ENCODE data around the gene CREBBP.

CREBBP gene

GRCh38 chr16:3865241-3865640, 15.3 kb downstream of the CREBBP start:
- Histone ChIP-seq H3K4me3 (ENCODE audit: low read depth, low read length) (no peak overlapping the region), H3K27ac (no peak overlapping the region), H3K36me3 (replicated peaks) (no peaks in the 10 kb centered on the region), H3K27me3 (replicated peaks) (no peaks in the 10 kb centered on the region)
- DNase-seq: no peak
- in situ Hi-C loops (cut with HindIII; ENCODE audit: low pct_ligation_motif_present, low sequenced_read_pairs): no loop called here
- TF ChIP-seq, protein P1, sequence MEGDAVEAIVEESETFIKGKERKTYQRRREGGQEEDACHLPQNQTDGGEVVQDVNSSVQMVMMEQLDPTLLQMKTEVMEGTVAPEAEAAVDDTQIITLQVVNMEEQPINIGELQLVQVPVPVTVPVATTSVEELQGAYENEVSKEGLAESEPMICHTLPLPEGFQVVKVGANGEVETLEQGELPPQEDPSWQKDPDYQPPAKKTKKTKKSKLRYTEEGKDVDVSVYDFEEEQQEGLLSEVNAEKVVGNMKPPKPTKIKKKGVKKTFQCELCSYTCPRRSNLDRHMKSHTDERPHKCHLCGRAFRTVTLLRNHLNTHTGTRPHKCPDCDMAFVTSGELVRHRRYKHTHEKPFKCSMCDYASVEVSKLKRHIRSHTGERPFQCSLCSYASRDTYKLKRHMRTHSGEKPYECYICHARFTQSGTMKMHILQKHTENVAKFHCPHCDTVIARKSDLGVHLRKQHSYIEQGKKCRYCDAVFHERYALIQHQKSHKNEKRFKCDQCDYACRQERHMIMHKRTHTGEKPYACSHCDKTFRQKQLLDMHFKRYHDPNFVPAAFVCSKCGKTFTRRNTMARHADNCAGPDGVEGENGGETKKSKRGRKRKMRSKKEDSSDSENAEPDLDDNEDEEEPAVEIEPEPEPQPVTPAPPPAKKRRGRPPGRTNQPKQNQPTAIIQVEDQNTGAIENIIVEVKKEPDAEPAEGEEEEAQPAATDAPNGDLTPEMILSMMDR (IDR thresholded peaks at IDR 0.05; ENCODE audit: low read depth, low read length, missing control alignments): no peak

DNA sequence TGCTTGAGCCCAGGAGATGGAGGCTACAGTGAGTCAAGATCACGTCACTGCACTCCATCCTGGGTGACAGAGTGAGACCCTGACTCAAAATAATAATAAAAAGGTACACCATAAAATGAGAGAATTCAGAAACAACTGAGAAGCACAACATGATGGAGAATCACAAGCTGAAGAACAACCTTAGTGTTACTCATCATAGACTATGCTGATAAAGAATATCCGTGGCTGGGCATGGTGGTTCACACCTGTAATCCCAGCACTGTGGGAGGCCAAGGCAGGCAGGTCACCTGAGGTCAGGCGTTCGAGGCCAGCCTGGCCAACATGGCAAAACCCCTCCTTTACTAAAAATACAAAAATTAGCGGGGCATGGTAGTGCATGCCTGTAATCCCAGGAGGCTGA, 16.0 kb downstream of the CREBBP start:
- in situ Hi-C loops (cut with HindIII; ENCODE audit: low pct_ligation_motif_present, low sequenced_read_pairs): no loop called here
- no peak overlapping the region for H3K27ac ChIP-seq
- no peak for DNase-seq
- TF ChIP-seq, protein P1 (IDR thresholded peaks at IDR 0.05; ENCODE audit: low read depth, low read length, missing control alignments): no peak
- no peaks in the 10 kb centered on the region for H3K36me3 ChIP-seq (replicated peaks)
- no peaks in the 10 kb centered on the region for H3K27me3 ChIP-seq (replicated peaks)
- no peak overlapping the region for H3K4me3 ChIP-seq (ENCODE audit: low read depth, low read length)

- H3K27ac ChIP-seq: no peak overlapping the region
- no peaks in the 10 kb centered on the region for H3K36me3 ChIP-seq (replicated peaks)
- no peak for DNase-seq
- TF ChIP-seq, protein P1 (IDR thresholded peaks at IDR 0.05; ENCODE audit: low read depth, low read length, missing control alignments): no peak
- H3K27me3 ChIP-seq (replicated peaks): no peaks in the 10 kb centered on the region
- in situ Hi-C loops (cut with HindIII; ENCODE audit: low pct_ligation_motif_present, low sequenced_read_pairs): no loop called here
- H3K4me3 ChIP-seq (ENCODE audit: low read depth, low read length): no peak overlapping the region
Measured at GRCh38 chr16:3863587-3863986, 16.9 kb downstream of the CREBBP start.

GRCh38 chr16:3861808-3862451, 18.6 kb downstream of the CREBBP start:
- no peak for DNase-seq
- Histone ChIP-seq H3K4me3 (ENCODE audit: low read depth, low read length) (no peak overlapping the region), H3K27me3 (replicated peaks) (no peaks in the 10 kb centered on the region), H3K27ac (no peak overlapping the region), H3K36me3 (replicated peaks) (no peaks in the 10 kb centered on the region)
- in situ Hi-C loops (cut with HindIII; ENCODE audit: low pct_ligation_motif_present, low sequenced_read_pairs): no loop called here
- TF ChIP-seq, protein P1 (IDR thresholded peaks at IDR 0.05; ENCODE audit: low read depth, low read length, missing control alignments): no peak

GRCh38 chr16:3859889-3860288, 20.6 kb downstream of the CREBBP start:
- no peak for DNase-seq
- in situ Hi-C loops (cut with HindIII; ENCODE audit: low pct_ligation_motif_present, low sequenced_read_pairs): no loop called here
- Histone ChIP-seq H3K27ac (no peak overlapping the region), H3K27me3 (replicated peaks) (no peaks in the 10 kb centered on the region), H3K36me3 (replicated peaks) (no peaks in the 10 kb centered on the region), H3K4me3 (ENCODE audit: low read depth, low read length) (no peak overlapping the region)
- TF ChIP-seq, protein P1 (IDR thresholded peaks at IDR 0.05; ENCODE audit: low read depth, low read length, missing control alignments): no peak

DNA sequence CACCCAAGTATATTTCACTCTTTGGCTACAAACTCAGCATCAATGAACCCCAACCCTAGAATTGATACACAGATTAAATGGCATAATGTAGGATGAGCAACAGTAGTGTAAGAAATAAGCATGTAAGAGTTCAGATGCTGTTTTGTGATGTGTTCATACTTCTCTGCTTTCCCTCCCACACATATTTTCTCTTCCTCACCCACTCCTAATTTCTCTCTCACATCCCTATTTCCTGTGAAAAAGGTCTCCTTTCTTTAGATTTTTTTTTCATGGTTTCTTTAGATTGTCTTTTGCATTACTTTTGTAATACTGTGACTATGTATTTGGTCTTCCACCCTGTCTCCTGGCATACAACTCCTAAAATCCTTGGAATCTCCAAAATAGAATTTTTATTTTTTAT, 21.7 kb downstream of the CREBBP start:
- in situ Hi-C loops (cut with HindIII; ENCODE audit: low pct_ligation_motif_present, low sequenced_read_pairs): no loop called here
- H3K36me3 ChIP-seq (replicated peaks): no peaks in the 10 kb centered on the region
- no peaks in the 10 kb centered on the region for H3K27me3 ChIP-seq (replicated peaks)
- no peak overlapping the region for H3K27ac ChIP-seq
- DNase-seq: no peak
- TF ChIP-seq, protein P1 (IDR thresholded peaks at IDR 0.05; ENCODE audit: low read depth, low read length, missing control alignments): no peak
- H3K4me3 ChIP-seq (ENCODE audit: low read depth, low read length): no peak overlapping the region
